Mesenchymal stem cell (in vitro differentiated cells and primary cell): ENCODE measurements around the gene MMP25.

Experiments used
- DNase-seq: peaks from one replicate; pipeline ENCODE4 v3.0.0-alpha.2; 2013
- H2AFZ ChIP-seq: one replicate; pipeline ENCODE4 v1.6.1; 2013; ENCODE audit warnings: low read depth, mild to moderate bottlenecking, control low read depth, inconsistent platforms, low read length, moderate library complexity
- H2AK5ac ChIP-seq: 2 replicates; pipeline ENCODE4 v1.6.1; 2013; ENCODE audit warnings: low read length, moderate library complexity, mild to moderate bottlenecking, inconsistent platforms; ENCODE audit not compliant: severe bottlenecking
- H2BK120ac ChIP-seq: one replicate; pipeline ENCODE4 v1.6.1; 2013; ENCODE audit warnings: low read depth, mild to moderate bottlenecking, inconsistent platforms, low read length, moderate library complexity
- H2BK12ac ChIP-seq, 2 experiments: one replicate each; pipeline ENCODE4 v1.6.1; 2013; ENCODE audit warnings: inconsistent platforms in 2 of 2, low read length in 2 of 2, mild to moderate bottlenecking in 2 of 2, moderate library complexity in 2 of 2, control low read depth in 1 of 2
- H2BK15ac ChIP-seq: one replicate; pipeline ENCODE4 v1.6.1; 2013; ENCODE audit warnings: mild to moderate bottlenecking, low read depth, inconsistent platforms; ENCODE audit not compliant: poor library complexity, severe bottlenecking
- H2BK5ac ChIP-seq: 2 replicates; pipeline ENCODE4 v1.6.1; 2013; ENCODE audit warnings: low read depth, mild to moderate bottlenecking, low read length, control low read depth, inconsistent platforms; ENCODE audit not compliant: poor library complexity, severe bottlenecking
- H3K14ac ChIP-seq, 2 experiments: one replicate each; pipeline ENCODE4 v1.6.1; 2013; ENCODE audit warnings: inconsistent platforms in 2 of 2, low read length in 2 of 2, control low read depth in 1 of 2, mild to moderate bottlenecking in 1 of 2, moderate library complexity in 1 of 2
- H3K18ac ChIP-seq, 2 experiments: one replicate each; pipeline ENCODE4 v1.6.1; 2013; ENCODE audit warnings: inconsistent platforms in 2 of 2, low read length in 2 of 2, control low read depth in 1 of 2, low read depth in 1 of 2, mild to moderate bottlenecking in 1 of 2
- H3K23ac ChIP-seq, 2 experiments: one replicate each; pipeline ENCODE4 v1.6.1; 2013; ENCODE audit warnings: inconsistent platforms in 2 of 2, low read length in 2 of 2, mild to moderate bottlenecking in 2 of 2, moderate library complexity in 2 of 2, control low read depth in 1 of 2
- H3K27ac ChIP-seq: 2 replicates; pipeline ENCODE4 v1.5.1; 2013; ENCODE audit warnings: mild to moderate bottlenecking, moderate library complexity, low read length, control low read depth, inconsistent platforms; ENCODE audit not compliant: poor library complexity, severe bottlenecking
- H3K27me3 ChIP-seq, 2 experiments: 2 replicates each; pipeline versions ENCODE4 v1.6.1 to v1.7.0; 2013; ENCODE audit warnings: low read length in 2 of 2, mild to moderate bottlenecking in 2 of 2, moderate library complexity in 2 of 2, control low read depth in 1 of 2, inconsistent platforms in 1 of 2; ENCODE audit not compliant: control insufficient read depth in 1 of 2, insufficient read depth in 1 of 2
- H3K36me3 ChIP-seq, 2 experiments: 2 replicates each; pipeline versions ENCODE4 v1.6.1 to v1.7.0; 2013; ENCODE audit warnings: low read length in 2 of 2, control low read depth in 1 of 2, inconsistent platforms in 1 of 2, low read depth in 1 of 2, mild to moderate bottlenecking in 1 of 2; ENCODE audit not compliant: insufficient read depth in 2 of 2, control insufficient read depth in 1 of 2
- H3K4ac ChIP-seq, 2 experiments: one replicate each; pipeline ENCODE4 v1.6.1; 2013; ENCODE audit warnings: inconsistent platforms in 2 of 2, low read length in 2 of 2, mild to moderate bottlenecking in 2 of 2, moderate library complexity in 2 of 2, control low read depth in 1 of 2, low read depth in 1 of 2
- H3K4me1 ChIP-seq: 2 replicates; pipeline ENCODE4 v1.6.1; 2013; ENCODE audit warnings: low read depth, low read length, control low read depth; ENCODE audit not compliant: control insufficient read depth, insufficient read depth
- H3K4me2 ChIP-seq: 2 replicates; pipeline ENCODE4 v1.6.1; 2013; ENCODE audit warnings: low read length, mild to moderate bottlenecking, inconsistent platforms; ENCODE audit not compliant: poor library complexity, severe bottlenecking
- H3K4me3 ChIP-seq, 2 experiments: 2 replicates each; pipeline versions ENCODE4 v1.5.1 to v1.7.0; 2013; ENCODE audit warnings: low read length in 2 of 2, mild to moderate bottlenecking in 2 of 2, control low read depth in 1 of 2, low read depth in 1 of 2; ENCODE audit not compliant: insufficient read depth in 1 of 2
- H3K79me1 ChIP-seq: replicated peaks from 2 replicates; pipeline ENCODE4 v1.6.1; 2013; ENCODE audit warnings: mild to moderate bottlenecking, control low read depth, low read length, inconsistent platforms; ENCODE audit not compliant: poor library complexity, severe bottlenecking
- H3K9ac ChIP-seq: 2 replicates; pipeline ENCODE4 v1.7.0; 2013; ENCODE audit warnings: mild to moderate bottlenecking, low read length, moderate library complexity
- H3K9me3 ChIP-seq: 2 replicates; pipeline ENCODE4 v1.7.0; 2013; ENCODE audit warnings: mild to moderate bottlenecking, low read length; ENCODE audit not compliant: control insufficient read depth
- H4K8ac ChIP-seq: one replicate; pipeline ENCODE4 v1.6.1; 2013; ENCODE audit warnings: inconsistent platforms, mild to moderate bottlenecking, low read length, moderate library complexity
- H4K91ac ChIP-seq: one replicate; pipeline ENCODE4 v1.6.1; 2013; ENCODE audit warnings: mild to moderate bottlenecking, low read length, inconsistent platforms
- WGBS: methylation state at CpG from one replicate; pipeline ENCODE4 v1.1.7; 2013; ENCODE audit warnings: mixed read lengths; 5-methylcytosine and 5-hydroxymethylcytosine counted together

Gene MMP25

DNA sequence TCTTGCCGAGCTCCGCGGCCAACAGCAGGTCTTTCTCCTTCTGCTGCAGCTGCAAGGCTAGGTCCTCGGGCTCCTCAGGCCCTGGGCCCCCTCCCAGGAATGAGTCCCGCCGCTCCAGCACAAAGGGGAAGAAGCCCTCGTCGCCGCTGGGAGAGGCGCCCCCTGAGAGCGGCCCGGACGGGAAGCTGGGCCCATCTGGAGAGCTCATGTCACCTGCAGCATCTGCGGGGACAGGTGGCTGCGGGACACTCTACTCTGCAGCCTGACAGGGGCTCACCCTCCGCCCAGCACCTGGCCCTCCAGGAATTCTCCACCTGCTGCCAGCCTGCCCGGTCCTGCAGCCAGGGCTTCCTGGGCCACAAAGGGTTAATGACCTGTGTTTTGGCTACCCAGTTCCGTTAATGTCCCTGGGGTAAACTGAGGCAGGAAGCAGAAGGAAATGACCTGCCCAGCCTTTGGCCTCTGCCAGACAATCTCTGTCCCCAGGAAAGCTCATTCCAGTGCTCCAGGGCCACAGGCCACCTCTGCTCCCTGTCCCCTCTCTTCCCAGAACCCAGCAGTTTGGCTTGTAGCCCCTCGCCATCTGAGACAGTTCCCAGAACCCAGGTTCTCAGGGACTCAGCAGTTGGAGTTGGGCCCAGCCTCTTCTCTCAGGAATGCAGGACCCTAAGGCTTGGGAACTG lies 10.9 kb upstream of the MMP25 start:
- DNase-seq, result no peak
- no peak overlapping the region for H2BK120ac ChIP-seq
- no peak overlapping the region for H3K23ac ChIP-seq
- H2BK12ac ChIP-seq, result no peak overlapping the region
- no peak overlapping the region for H3K14ac ChIP-seq
- H2BK15ac ChIP-seq, result no peak overlapping the region
- no peak overlapping the region for H3K18ac ChIP-seq
- no peak overlapping the region for H2BK5ac ChIP-seq
- no peaks in the 10 kb centered on the region for H3K79me1 ChIP-seq
- no peaks in the 10 kb centered on the region for H3K9me3 ChIP-seq
- WGBS, result 53% methylated on average over 19 of the region's 19 CpGs
- H2AFZ ChIP-seq, result no peak overlapping the region
- no peak overlapping the region for H3K4me2 ChIP-seq
- no peak overlapping the region for H3K9ac ChIP-seq
- no peaks in the 10 kb centered on the region for H3K36me3 ChIP-seq
- H3K27me3 ChIP-seq, result peaks cover 69 to 83% of the 10 kb centered on the region in 2 experiments
- no peak overlapping the region for H3K4me3 ChIP-seq
- no peak overlapping the region for H3K27ac ChIP-seq
- H2AK5ac ChIP-seq, result no peak overlapping the region
- no peak overlapping the region for H3K4ac ChIP-seq
- H3K4me1 ChIP-seq, result peaks cover 4% of the 10 kb centered on the region
- H4K8ac ChIP-seq, result no peak overlapping the region
- H4K91ac ChIP-seq, result no peak overlapping the region

DNA sequence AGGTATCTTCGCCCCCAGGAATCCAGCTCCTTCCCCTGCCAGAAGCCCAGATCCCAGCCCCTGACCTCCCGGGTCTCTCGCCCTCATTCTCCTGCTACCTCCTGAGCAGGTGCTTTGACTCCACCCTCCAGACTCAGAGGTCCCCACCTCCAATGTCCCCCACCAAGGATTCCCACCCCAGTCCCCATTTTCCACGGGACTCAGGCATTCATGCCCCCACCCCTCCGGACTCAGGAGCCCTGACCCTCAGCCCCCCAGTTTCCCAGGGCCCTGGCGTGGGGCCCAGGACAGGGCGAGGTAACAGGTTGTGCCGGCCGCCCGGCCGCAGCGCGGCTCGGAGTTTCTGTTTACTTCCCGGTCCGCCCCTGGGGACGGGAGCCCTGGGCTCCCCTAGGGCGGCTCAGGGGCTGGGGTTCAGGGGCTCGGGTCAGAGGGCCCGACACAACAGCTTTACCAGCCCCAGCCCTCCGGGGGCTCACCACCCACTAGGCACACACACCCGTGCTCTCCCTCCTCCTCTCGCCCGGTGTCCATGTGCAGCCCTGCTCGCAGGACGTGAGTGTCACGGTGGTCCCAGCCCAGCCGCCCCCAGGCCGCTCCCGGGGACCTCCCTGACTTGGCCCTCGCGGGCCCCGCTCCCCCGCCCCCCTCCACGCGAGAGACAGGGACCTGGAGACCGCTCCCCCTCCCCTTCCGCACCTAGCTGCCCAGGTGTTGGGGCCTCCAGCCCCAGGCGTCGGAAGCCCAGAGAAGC lies 10.2 kb upstream of the MMP25 start:
- H2AFZ ChIP-seq, result no peak overlapping the region
- 6% methylated on average over 31 of the region's 40 CpGs for WGBS
- peaks cover 4% of the 10 kb centered on the region for H3K4me1 ChIP-seq
- no peaks in the 10 kb centered on the region for H3K79me1 ChIP-seq
- H3K27me3 ChIP-seq, result peaks cover 71 to 81% of the 10 kb centered on the region in 2 experiments
- no peak overlapping the region for H3K23ac ChIP-seq
- no peaks in the 10 kb centered on the region for H3K9me3 ChIP-seq
- no peak overlapping the region for H4K91ac ChIP-seq
- DNase-seq, result no peak
- H3K4me2 ChIP-seq, result no peak overlapping the region
- H2BK5ac ChIP-seq, result no peak overlapping the region
- H4K8ac ChIP-seq, result no peak overlapping the region
- H3K14ac ChIP-seq, result no peak overlapping the region
- H2AK5ac ChIP-seq, result no peak overlapping the region
- H2BK120ac ChIP-seq, result no peak overlapping the region
- H3K27ac ChIP-seq, result no peak overlapping the region
- H3K9ac ChIP-seq, result no peak overlapping the region
- H2BK15ac ChIP-seq, result no peak overlapping the region
- H3K4ac ChIP-seq, result no peak overlapping the region
- H2BK12ac ChIP-seq, result no peak overlapping the region
- no peaks in the 10 kb centered on the region for H3K36me3 ChIP-seq
- H3K4me3 ChIP-seq, result no peak overlapping the region
- H3K18ac ChIP-seq, result no peak overlapping the region

DNA sequence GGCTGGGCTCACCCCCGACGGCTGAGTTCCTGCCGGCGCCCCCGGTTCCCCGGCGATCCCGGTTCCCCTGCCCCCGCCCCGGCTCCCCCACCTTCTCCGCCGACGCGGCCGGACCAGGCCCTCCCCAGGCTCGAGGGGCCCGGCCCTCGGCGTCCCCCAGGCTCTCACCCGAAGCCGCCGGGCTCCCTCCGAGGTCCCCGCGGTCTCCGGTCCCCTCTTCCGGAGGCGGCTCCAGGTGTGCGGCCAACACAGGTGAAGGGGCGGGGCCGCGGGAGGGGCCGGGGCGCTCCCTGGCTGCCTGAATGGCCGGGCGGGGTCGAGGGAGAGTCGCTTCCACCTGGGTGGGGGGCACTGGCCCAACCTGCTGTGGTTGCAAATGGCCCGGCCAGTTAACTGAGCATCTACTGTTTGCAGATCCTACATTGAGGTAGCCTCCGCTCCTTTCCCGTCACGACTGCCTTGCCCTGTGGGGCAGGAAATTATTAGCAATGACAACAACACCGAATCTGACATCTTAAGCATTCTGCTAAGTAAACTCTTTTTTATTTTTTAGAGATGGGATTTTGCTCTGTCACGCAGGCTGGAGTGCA lies 9.5 kb upstream of the MMP25 start, which contains the start of gene BICDL2:
TSS of gene BICDL2 (minus strand) at position 219 of the 590 bp plus-strand sequence. CDS start 1,448 bp downstream, outside the sequence.
- Histone ChIP-seq H2AK5ac (no peak within 1 kb of the TSS), H3K18ac (no peak within 1 kb of the TSS), H2BK120ac (no peak within 1 kb of the TSS), H2BK5ac (no peak within 1 kb of the TSS), H3K4ac (no peak within 1 kb of the TSS), H3K23ac (no peak within 1 kb of the TSS), H3K27ac (no peak within 1 kb of the TSS), H3K36me3 (no peaks in the 10 kb centered on the region), H3K79me1 (no peaks in the 10 kb centered on the region), H3K14ac (no peak within 1 kb of the TSS), H3K9me3 (no peaks in the 10 kb centered on the region), H3K4me2 (no peak within 1 kb of the TSS), H3K9ac (no peak within 1 kb of the TSS), H4K91ac (no peak within 1 kb of the TSS), H3K4me3 (no peak within 1 kb of the TSS), H3K4me1 (peaks cover 4% of the 10 kb centered on the region), H4K8ac (no peak within 1 kb of the TSS), H2BK15ac (no peak within 1 kb of the TSS), H3K27me3 (peaks cover 74 to 80% of the 10 kb centered on the region in 2 experiments), H2BK12ac (no peak within 1 kb of the TSS), H2AFZ (no peak within 1 kb of the TSS)
- no peak for DNase-seq
- WGBS, result 12% methylated on average over 44 of the region's 44 CpGs

DNA sequence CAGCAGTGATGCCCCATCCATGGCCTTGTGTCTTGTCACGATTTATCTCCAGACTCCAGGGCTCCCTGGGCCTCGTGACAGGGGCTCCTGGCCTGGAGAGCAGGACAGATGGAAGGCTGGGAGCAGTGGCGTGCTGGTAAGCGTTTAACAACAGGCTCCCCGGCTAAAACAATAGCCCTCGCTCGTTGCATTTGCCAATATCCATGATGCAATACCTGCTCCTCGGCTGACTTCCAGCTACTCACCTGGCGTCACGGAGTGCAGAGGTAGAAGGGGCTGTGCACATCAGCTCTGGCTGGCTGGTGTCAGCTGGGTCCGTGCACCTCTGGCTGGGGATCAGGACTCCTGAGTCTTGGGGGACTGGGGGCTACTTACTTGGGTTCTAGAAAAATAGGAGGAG lies 8.1 kb upstream of the MMP25 start:
- no peaks in the 10 kb centered on the region for H3K79me1 ChIP-seq
- no peak overlapping the region for H3K23ac ChIP-seq
- 50% methylated on average over 11 of the region's 11 CpGs for WGBS
- H3K27ac ChIP-seq, result no peak overlapping the region
- no peak overlapping the region for H2BK12ac ChIP-seq
- no peak overlapping the region for H4K91ac ChIP-seq
- H2AFZ ChIP-seq, result no peak overlapping the region
- H3K9ac ChIP-seq, result no peak overlapping the region
- no peaks in the 10 kb centered on the region for H3K36me3 ChIP-seq
- H3K9me3 ChIP-seq, result no peaks in the 10 kb centered on the region
- no peak overlapping the region for H3K4me3 ChIP-seq
- no peak overlapping the region for H2AK5ac ChIP-seq
- no peak overlapping the region for H3K4me2 ChIP-seq
- peaks cover 65 to 67% of the 10 kb centered on the region in 2 experiments for H3K27me3 ChIP-seq
- no peak for DNase-seq
- H4K8ac ChIP-seq, result no peak overlapping the region
- H3K4me1 ChIP-seq, result peaks cover 4% of the 10 kb centered on the region
- H3K4ac ChIP-seq, result no peak overlapping the region
- no peak overlapping the region for H3K14ac ChIP-seq
- H2BK120ac ChIP-seq, result no peak overlapping the region
- no peak overlapping the region for H2BK15ac ChIP-seq
- H2BK5ac ChIP-seq, result no peak overlapping the region
- no peak overlapping the region for H3K18ac ChIP-seq
